ENCODE results near the gene ZNF329. TPM values are rescaled to one million over a fixed set of nuclear protein-coding genes. Genes with fewer than 3 reads are reported as not detected.

ZNF329 gene
- total RNA-seq, 1 donor from 2014 or later: 14.5 TPM

DNA sequence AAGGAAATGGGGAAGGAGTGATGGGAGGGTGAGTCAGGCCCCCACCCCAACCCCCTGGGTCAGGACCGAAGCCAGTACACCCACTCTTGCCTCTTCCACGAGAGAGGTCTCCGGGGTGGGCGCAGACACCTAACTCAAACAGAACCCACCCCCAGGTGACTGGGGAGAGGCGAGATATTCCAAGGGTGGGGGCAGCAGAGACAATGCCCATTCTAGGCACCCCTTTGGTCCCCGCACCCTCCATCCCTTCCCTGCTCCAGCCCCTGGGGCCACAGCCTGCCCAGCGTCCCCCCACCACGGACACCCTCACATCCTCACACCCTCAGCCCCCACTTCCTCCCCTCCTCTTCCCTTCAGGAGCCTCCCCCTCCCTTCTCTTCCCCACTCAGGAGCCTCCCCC is 53.2 kb downstream of the ZNF329 start:
- DNase-seq (ENCODE audit: extremely low spot score, unreplicated experiment): no peak
- H3K9me3 Mint-ChIP-seq: peaks cover 7% of the 10 kb centered on the region
- no peak for TF ChIP-seq CTCF (conservative IDR thresholded peaks at IDR 0.05)
- H3K27ac Mint-ChIP-seq: no peak overlapping the region
- peak overlapping the region; percentile 85 for H3K4me3 Mint-ChIP-seq
- no peaks in the 10 kb centered on the region for H3K27me3 Mint-ChIP-seq
- peaks cover 15% of the 10 kb centered on the region for H3K36me3 Mint-ChIP-seq
- peaks cover 7% of the 10 kb centered on the region for H3K4me1 Mint-ChIP-seq (ENCODE audit: unreplicated experiment)

DNA sequence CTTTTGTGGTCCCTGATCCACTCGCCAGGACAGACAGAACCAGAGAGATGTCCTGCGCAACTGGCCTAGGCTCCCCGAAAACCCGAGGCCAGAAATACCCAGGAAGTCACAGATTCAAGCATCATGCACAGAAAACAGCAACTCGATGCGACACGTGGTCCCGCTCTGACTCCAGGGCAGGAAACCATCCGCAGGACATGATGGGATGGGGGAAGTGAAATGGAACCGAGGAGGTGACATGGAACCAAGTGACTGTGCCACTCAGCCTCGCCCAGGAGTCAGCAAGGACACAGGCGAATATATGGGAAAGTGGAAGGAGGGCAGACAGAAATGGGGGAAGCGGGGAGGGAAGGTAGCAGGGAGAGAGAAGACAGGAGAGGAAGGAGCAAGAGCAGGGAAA is 53.7 kb downstream of the ZNF329 start:
- Mint-ChIP-seq H3K27ac (peak overlapping the region; percentile 84), H3K4me3 (peak overlapping the region; percentile 85), H3K27me3 (no peaks in the 10 kb centered on the region), H3K4me1 (ENCODE audit: unreplicated experiment) (peaks cover 7% of the 10 kb centered on the region), H3K9me3 (peaks cover 6% of the 10 kb centered on the region), H3K36me3 (peaks cover 17% of the 10 kb centered on the region)
- TF ChIP-seq CTCF (conservative IDR thresholded peaks at IDR 0.05): no peak
- DNase-seq (ENCODE audit: extremely low spot score, unreplicated experiment): no peak

GRCh38 chr19:58095328-58095727 is 55.3 kb downstream of the ZNF329 start:
- no peak overlapping the region for H3K4me3 Mint-ChIP-seq
- peaks cover 20% of the 10 kb centered on the region for H3K36me3 Mint-ChIP-seq
- no peak overlapping the region for H3K27ac Mint-ChIP-seq
- no peak for DNase-seq (ENCODE audit: extremely low spot score, unreplicated experiment)
- H3K27me3 Mint-ChIP-seq: no peaks in the 10 kb centered on the region
- H3K9me3 Mint-ChIP-seq: peaks cover 6% of the 10 kb centered on the region
- H3K4me1 Mint-ChIP-seq (ENCODE audit: unreplicated experiment): peaks cover 7% of the 10 kb centered on the region
- no peak for TF ChIP-seq CTCF (conservative IDR thresholded peaks at IDR 0.05)

- Mint-ChIP-seq H3K27me3 (no peaks in the 10 kb centered on the region), H3K36me3 (peaks cover 22% of the 10 kb centered on the region), H3K27ac (no peak overlapping the region), H3K4me1 (ENCODE audit: unreplicated experiment) (peaks cover under 1% of the 10 kb centered on the region), H3K9me3 (peaks cover under 1% of the 10 kb centered on the region), H3K4me3 (no peak overlapping the region)
- TF ChIP-seq CTCF (conservative IDR thresholded peaks at IDR 0.05): no peak
- DNase-seq (ENCODE audit: extremely low spot score, unreplicated experiment): no peak
Observed at GRCh38 chr19:58093071-58093470, 57.5 kb downstream of the ZNF329 start.

- no peak for DNase-seq (ENCODE audit: extremely low spot score, unreplicated experiment)
- Mint-ChIP-seq H3K4me1 (ENCODE audit: unreplicated experiment) (no peaks in the 10 kb centered on the region), H3K36me3 (peaks cover 31% of the 10 kb centered on the region), H3K9me3 (no peaks in the 10 kb centered on the region), H3K27ac (peak overlapping the region; percentile 48), H3K4me3 (no peak overlapping the region), H3K27me3 (no peaks in the 10 kb centered on the region)
- TF ChIP-seq CTCF (conservative IDR thresholded peaks at IDR 0.05): no peak
Observed at GRCh38 chr19:58091251-58091995, 59.2 kb downstream of the ZNF329 start.
